Cerebellar nuclear complex (tissue), 1 donor: ENCODE measurements around the gene SMIM10L2A.
"Not testable (repeated sequence)": the region's sequence is repeated elsewhere in the genome, so short reads cannot be mapped to it uniquely, and the experiment has no call there.

Experiments
- DNase-seq, 2 experiments: peaks; one replicate each; lab custom pipeline; 2025; lab: John Stamatoyannopoulos, UW

Gene SMIM10L2A

GRCh38 chrX:135454816-135455215 is 33.1 kb downstream of the SMIM10L2A start:
- no peak for DNase-seq

- not testable (repeated sequence) for DNase-seq
Observed at GRCh38 chrX:135461756-135462155, 40.0 kb downstream of the SMIM10L2A start.

- DNase-seq, result no peak
Observed at GRCh38 chrX:135463937-135464336, 42.2 kb downstream of the SMIM10L2A start.

GRCh38 chrX:135476378-135476777 is 54.6 kb downstream of the SMIM10L2A start:
- DNase-seq, result no peak

GRCh38 chrX:135477576-135477975 is 55.8 kb downstream of the SMIM10L2A start:
- no peak for DNase-seq
